ENCODE data around the gene NRP1.

DNA sequence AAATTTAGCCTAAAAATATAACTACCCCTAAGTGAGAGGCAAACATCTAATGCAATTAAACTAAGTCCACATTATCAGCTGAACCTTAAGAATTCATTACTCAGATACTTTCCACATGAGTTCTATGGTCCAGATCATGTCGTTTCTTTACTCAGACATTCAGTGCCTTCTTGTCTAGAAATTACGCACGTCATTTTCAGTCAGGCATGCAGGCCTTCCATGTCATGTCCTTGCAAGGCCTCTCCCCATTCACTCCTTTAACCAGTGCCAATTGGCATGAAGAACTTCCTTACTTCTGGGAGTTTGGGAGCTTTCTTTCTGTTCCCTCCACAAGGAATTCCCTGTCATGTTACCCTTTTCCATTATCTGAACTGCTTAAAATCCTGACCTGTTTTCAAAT lies 118.8 kb downstream of the NRP1 start:
- TF ChIP-seq CTCF (IDR thresholded peaks at IDR 0.05; ENCODE audit: low read length): no peak
- TF ChIP-seq EZH2phosphoT487 (IDR thresholded peaks at IDR 0.05; ENCODE audit: low read length): no peak
